K562 (cell line): ENCODE measurements around the gene CCDC88A. TPM values are rescaled to one million over a fixed set of nuclear protein-coding genes. Genes with fewer than 3 reads are reported as not detected.

ENCODE experiments used
- BDP1 ChIP-seq: IDR thresholded peaks from 3 replicates; pipeline ENCODE4 v1.6.1; 2011; ENCODE audit not compliant: insufficient read length, insufficient read depth
- CXXC5 ChIP-seq: fragments of 250-450 bp; sonication (Bioruptor Pico); IDR thresholded peaks from 2 replicates; pipeline ENCODE4 v1.8.0; 2022; ENCODE audit warnings: inconsistent platforms, mild to moderate bottlenecking, moderate library complexity
- MCM3 ChIP-seq: fragments of 450-650 bp; IDR thresholded peaks from 2 replicates; pipeline ENCODE4 v1.6.1; 2016
- PHB2 ChIP-seq: fragments of 450-650 bp; IDR thresholded peaks from 2 replicates; pipeline ENCODE4 v1.6.1; 2017; ENCODE audit warnings: low read depth
- POLR2H ChIP-seq: IDR thresholded peaks from 2 replicates; pipeline ENCODE4 v1.6.1; 2016; ENCODE audit warnings: missing genetic modification characterization, low read depth, mild to moderate bottlenecking, control low read depth, missing compliant biosample characterization, moderate library complexity
- SMAD3 ChIP-seq: fragments of 450-650 bp; formaldehyde crosslinking; conservative IDR thresholded peaks from 2 replicates; pipeline ENCODE4 v1.4.0; 2020; ENCODE audit warnings: mild to moderate bottlenecking
- ZBTB9 ChIP-seq: fragments of 450-650 bp; formaldehyde crosslinking; IDR thresholded peaks from 2 replicates; pipeline ENCODE4 v1.4.0; 2020; ENCODE audit warnings: mild to moderate bottlenecking, moderate library complexity
- ZNF3 ChIP-seq: fragments of 250-450 bp; sonication (Bioruptor Pico); IDR thresholded peaks from 2 replicates; pipeline ENCODE4 v1.5.0; 2021; ENCODE audit warnings: mild to moderate bottlenecking, moderate library complexity
- ZNF589 ChIP-seq: fragments of 200-800 bp; sonication (Bioruptor generic); IDR thresholded peaks from 2 replicates; pipeline ENCODE4 v1.6.1; 2016; ENCODE audit warnings: low read depth, missing genetic modification characterization, missing compliant biosample characterization
- ZNF766 ChIP-seq: fragments of 200-800 bp; sonication (Bioruptor generic); conservative IDR thresholded peaks from 2 replicates; pipeline ENCODE4 v1.6.1; 2016; ENCODE audit warnings: missing genetic modification characterization, missing compliant biosample characterization
- polyA plus RNA-seq, 8 experiments: library from polyadenylated mRNA; depleted of rRNA in 4 of 8; stranded (reverse) in 5 of 8; unstranded in 3 of 8; fragments of >200 nt; fragmentation: Nextera tagmentation in 2 of 8; fragmentation: Illumina TruSeq in 1 of 8; extraction: Ambion mirVana in 2 of 8; extraction: Trizol in 1 of 8; gene quantifications; 2 replicates each; pipeline versions ENCODE4 v1.2.1 to v1.2.3, GENCODE V29; 2011 to 2014; ENCODE audit warnings: inconsistent platforms in 1 of 8, missing spikeins in 1 of 8
- total RNA-seq, 7 experiments: library from RNA; depleted of rRNA in 6 of 7; stranded (reverse); fragments of >200 nt in 6 of 7; fragmentation: Illumina TruSeq in 2 of 7; extraction: Trizol in 2 of 7; gene quantifications; 2 replicates each; pipeline versions ENCODE4 v1.2.1 to v1.2.3, GENCODE V29; 2011 to 2021; ENCODE audit warnings: low replicate concordance in 1 of 7
- TF ChIP-seq, protein P1 (sequence below), 2 experiments: fragments of 450-650 bp; IDR thresholded peaks; 2 replicates each; pipeline ENCODE4 v1.6.1; 2016

CCDC88A gene
- total and polyA plus RNA-seq, 9 of the 15 experiments (the other 6 are each of a cell fraction or from before 2014, with no cell fraction given) = 29.3 to 102 (median 55.6) TPM

- TF ChIP-seq, protein P1, sequence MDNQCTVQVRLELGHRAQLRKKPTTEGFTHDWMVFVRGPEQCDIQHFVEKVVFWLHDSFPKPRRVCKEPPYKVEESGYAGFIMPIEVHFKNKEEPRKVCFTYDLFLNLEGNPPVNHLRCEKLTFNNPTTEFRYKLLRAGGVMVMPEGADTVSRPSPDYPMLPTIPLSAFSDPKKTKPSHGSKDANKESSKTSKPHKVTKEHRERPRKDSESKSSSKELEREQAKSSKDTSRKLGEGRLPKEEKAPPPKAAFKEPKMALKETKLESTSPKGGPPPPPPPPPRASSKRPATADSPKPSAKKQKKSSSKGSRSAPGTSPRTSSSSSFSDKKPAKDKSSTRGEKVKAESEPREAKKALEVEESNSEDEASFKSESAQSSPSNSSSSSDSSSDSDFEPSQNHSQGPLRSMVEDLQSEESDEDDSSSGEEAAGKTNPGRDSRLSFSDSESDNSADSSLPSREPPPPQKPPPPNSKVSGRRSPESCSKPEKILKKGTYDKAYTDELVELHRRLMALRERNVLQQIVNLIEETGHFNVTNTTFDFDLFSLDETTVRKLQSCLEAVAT (IDR thresholded peaks at IDR 0.05) = no peak
- TF ChIP-seq CXXC5 (CRISPR knock-in tag) = 0 out of 2 replicates have a peak, but pooled peaks have one; percentile 15
- TF ChIP-seq ZBTB9 (CRISPR knock-in tag) = no peak
- no peak for TF ChIP-seq SMAD3 (CRISPR knock-in tag)
- TF ChIP-seq MCM3 = no peak
- TF ChIP-seq PHB2 = no peak
- no peak; the same call in 1 of the 2 replicates for TF ChIP-seq ZNF766 (CRISPR knock-in tag)
- TF ChIP-seq BDP1 = no peak
- TF ChIP-seq ZNF3 (CRISPR knock-in tag) = no peak
- peak; percentile 43; the same call in 1 of the 2 replicates for TF ChIP-seq POLR2H (tag)
- TF ChIP-seq ZNF589 (CRISPR knock-in tag) = no peak
Measured at GRCh38 chr2:55459714-55460274, 40.1 kb upstream of the CCDC88A start (continued).
